Mesenteric fat pad (tissue), 1 donor: ENCODE measurements around the gene SLF2. TPM values are rescaled to one million over a fixed set of nuclear protein-coding genes. Genes with fewer than 3 reads are reported as not detected.
A peak's percentile ranks its signal among the peaks of the same experiment; 100 is the strongest.
"Not testable (repeated sequence)": the region's sequence is repeated elsewhere in the genome, so short reads cannot be mapped to it uniquely, and the experiment has no call there.

Source experiments
- DNase-seq: peaks from one replicate; pipeline ENCODE4 v3.0.0-alpha.2; 2020; ENCODE audit warnings: low spot score
- total RNA-seq: library from RNA; stranded (reverse); fragmentation: NEBNext Ultra II Directional; extraction: Animal tissue kit (Norgen Biotek cat#: 25700); gene quantifications from one replicate; pipeline ENCODE4 v1.2.1, GENCODE V29; 2021
- donor health status: DM: yes; HTN: yes; CAD: no.

SLF2 gene
- total RNA-seq, 1 donor from 2014 or later, result 18.4 TPM

DNA sequence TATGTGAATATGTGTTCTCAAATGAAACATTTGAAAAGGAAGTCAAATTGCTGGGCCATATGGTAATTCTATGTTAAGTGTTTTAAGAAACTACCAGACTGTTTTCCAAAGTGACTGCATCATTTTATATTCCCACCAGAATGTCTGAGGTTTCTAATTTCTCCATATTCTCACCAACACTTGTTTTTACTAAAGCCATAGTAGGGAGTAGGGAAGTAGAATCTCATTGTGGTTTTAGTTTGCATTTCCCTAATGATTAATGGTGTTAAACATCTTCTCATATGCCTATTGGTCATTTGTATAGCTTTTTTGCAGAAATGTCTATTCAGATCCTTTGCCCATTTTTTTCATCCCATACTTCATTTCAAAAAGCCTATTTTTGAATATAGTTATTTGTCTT, 47.5 kb downstream of the SLF2 start:
- no peak for DNase-seq

DNA sequence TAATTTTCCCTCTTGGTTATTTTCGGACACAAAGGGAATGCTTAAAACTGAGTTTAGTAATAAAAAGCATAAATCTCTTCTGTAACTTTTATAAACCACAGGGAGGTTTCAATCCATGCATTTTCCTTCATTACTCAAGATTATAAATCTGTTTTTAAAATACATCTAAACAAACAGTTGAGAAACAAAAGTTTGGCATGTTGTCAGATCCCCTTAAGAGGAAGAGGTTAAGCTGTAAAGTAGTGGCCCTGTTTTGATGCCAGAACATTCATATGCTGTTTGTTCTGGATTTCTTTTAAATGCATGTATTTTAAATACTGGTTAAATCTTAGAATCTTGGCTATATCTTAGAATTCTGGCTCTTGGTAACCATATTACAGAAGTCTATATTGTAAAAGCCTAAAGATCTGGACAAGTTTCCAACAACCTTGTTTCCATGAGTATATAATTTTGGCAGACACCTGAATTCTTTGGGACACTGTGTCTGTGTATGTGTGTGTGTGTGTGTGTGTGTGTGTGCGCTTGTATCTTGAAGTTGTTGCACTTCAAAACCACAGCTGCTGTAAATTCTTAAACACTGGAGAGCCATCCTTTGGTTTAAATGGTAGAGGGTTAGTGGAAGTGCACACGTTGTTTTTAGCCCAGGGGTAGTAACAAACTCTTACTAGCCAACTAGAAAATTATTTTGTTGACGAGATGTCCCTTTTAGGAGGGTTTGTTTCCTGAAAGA, 49.8 kb downstream of the SLF2 start:
- DNase-seq, result no peak

DNA sequence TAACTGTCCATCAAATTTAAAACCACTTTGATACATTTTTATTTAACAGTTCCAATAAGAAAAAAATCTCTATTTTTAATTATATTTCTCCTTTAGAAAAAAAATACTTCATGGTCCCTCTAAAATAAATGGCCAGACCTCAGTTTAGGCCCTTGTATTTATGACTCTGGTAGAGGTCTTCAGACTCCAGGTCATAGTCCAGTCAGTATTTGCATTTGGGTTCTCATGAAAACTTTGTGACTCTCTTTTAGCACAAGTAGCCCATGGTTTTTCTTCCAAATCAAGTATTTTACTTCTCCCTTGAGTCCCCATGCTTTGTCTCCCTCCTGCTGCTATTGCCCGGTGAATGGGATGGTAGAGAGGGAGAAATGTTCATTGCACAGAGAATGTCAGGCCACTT, 51.1 kb downstream of the SLF2 start:
- no peak for DNase-seq

DNA sequence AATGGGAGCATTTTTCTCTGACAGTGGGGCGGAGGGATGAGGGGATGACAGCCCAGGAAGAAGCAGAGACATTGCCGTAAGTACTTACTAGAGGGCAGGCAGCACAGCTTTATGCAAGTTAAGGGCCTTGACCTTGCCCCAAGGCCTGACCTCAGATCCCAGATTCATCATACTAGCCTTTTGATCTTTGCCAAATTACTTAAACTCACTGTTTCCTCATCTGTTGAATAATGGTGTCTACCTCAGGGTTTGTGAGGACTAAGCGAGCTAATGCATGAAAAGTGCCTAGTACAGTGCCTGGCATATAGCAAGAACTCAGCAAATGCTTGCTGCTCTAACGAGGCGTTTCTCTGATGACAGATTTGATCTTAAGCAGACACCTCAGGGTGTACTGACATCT, 53.1 kb downstream of the SLF2 start:
- DNase-seq, result no peak

DNA sequence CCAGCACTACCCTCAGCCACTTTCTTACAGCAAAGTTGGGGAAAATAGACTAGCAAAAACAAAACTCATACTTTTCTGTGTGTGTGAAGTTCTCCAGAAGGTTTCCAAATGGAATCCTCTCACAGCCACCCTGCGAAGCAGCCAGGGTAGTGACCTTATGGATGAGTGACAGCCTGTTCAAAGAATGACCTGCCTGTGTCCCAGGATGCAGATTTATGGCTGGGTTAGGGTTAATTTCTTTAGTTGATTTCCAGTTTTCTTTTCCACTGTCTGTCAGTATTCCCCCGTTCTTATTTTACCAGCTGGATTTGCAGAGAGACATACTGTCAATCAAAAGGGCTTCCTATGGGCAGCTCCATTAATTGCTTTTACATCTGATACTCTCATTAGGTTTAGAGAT, 54.1 kb downstream of the SLF2 start:
- no peak for DNase-seq

DNA sequence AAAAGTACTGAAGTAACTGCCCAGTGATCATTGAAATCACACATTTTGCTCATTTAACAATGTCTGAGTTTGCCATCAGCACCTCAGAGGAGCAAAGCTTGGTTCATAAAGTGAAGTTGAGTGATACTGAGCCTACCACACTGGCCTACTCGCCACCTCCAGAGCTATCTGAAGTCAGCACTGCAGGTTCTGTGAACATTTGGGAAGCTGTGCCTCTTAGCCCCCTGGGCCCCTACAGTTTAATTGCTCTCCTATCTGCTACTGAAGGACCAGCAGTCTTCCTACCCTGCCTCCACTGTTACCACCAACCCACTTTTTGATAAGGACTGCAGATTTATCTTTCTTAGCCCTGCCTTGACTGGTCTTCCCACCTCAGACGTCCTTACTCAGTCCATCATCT, 54.6 kb downstream of the SLF2 start:
- no peak for DNase-seq

DNA sequence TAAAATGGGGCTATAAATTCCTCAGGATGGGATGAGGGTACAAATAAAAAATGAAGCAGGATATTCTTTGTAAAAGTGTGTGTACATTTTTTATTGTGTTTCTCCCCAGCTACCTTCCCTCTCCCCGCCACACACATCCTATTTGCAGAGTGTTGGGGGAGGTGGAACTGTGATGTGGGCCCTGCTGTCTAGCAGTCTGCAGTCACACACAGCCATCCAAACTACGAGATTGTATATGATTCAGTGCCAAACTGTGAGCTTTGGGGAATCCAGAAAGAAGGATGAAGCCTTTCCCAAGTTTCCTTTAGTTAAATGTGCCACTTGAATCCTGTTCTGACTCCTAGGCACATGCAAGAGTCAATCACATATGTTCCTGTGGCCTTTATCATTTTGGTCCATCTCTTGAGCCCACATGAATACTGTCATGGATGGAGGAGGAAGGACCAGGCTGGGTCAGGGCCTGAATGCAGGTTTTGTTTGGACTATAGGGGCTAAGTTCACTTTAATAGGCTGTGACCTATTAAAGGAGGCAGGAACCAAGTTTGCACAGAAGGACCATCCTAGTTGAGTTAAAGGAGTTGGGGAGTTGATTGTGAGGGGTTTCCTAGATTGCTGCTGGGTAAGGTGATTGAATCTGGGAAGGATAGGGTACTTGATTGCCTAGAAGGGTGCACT, 55.4 kb downstream of the SLF2 start:
- no peak for DNase-seq

DNA sequence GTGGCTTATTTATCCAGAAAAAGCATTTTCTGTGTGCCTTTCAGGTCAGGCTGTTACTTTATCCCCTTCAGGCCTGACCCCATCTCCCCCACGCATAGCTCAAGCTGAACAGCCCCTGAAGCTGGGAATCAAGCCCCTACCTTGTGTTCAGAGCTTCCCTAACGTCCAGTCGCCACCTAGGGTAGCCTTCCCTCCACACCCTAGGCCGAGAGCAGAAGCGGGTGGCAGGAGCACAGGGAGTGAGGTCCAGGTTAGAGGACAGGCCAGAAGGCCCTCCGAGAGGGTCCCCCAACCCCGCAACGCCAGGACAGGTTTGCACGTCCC, 56.1 kb downstream of the SLF2 start:
- no peak for DNase-seq

DNA sequence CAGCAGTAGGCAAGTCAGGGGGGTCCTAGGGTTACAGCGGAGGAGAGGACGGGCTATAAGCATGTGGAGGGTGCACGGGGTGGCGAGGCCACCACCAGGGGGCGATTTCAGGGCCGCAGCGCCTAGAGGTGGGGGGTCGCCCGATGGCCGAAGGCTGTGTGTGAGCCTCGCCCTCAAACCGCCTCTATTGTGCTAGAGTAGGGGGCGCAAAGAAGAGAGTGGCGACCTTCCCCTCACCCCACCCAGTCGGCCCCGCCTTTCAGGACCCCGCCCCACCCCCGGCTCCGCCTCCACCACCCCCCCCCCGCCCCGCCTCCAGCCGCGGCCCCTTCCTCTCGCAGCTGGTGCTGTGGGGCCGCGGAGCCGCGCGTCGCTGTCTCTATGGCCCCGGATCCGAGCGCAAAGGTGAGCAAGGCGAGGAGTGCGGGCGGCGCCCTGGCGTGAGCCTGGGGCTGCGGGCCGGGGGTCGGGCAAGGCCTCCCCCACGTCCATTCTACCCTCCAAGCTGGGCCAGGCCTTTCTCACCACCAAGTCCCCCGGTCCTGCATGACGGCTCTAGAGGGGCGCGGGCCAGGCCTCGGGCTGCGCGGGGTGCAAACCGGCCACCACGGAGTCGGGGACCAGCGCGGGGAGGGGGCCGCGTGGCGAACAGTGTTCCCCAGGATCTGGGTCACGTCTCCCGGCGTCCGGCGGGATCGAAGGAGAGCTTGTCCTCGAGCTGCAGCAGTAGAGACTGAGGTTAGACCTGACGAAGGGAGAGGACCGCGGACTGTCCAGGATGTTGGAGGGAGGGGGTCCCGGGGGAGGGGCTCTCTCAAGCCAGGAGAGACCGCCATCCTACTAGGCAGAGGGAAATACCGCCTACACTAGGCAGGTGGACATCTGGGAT, 56.7 kb downstream of the SLF2 start, which contains the start of gene SEMA4G:
Gene SEMA4G (plus strand): TSS at position 318 of the 889 bp plus-strand sequence. CDS start 3,409 bp downstream, outside the sequence.
- peak; percentile 90 for DNase-seq

DNA sequence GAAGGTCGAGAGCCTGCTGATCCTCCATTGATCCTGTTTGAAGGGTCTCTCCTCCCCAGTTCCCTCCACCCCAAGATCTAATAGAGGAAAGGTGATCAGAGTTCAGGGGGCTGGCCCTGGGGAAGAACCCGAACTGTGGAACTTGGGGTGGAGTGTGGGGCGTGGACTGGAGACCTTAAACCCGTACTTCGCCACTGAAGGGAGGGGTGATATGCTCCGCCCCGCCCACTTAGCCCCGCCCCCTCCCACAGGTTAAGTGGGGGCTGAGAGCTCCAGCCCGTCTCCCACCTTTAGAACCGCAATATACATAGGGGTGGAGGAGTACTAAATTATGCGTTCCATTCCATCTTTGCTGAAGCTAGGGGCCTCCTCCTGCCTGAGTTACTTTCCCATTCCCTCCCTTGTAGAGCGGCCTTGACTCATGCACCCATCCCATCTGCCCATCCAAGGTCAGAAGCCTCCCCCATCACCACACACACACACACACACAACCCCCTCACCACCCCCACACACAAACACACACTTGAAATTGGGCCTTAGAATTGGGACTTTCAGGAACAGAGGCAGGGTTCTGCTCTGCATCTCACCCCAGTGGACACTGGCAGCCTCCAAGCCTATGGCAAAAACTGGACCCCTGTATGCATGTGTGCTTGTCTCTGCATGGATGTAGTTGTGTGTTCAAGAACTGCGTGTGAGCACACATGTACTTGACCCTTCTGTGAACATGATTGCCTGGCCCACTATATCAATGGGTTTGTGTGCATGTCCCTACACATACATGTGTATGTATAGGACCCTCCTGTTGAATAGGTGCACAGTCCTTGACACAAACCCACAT, 57.5 kb downstream of the SLF2 start:
- DNase-seq, result peak; percentile 84

DNA sequence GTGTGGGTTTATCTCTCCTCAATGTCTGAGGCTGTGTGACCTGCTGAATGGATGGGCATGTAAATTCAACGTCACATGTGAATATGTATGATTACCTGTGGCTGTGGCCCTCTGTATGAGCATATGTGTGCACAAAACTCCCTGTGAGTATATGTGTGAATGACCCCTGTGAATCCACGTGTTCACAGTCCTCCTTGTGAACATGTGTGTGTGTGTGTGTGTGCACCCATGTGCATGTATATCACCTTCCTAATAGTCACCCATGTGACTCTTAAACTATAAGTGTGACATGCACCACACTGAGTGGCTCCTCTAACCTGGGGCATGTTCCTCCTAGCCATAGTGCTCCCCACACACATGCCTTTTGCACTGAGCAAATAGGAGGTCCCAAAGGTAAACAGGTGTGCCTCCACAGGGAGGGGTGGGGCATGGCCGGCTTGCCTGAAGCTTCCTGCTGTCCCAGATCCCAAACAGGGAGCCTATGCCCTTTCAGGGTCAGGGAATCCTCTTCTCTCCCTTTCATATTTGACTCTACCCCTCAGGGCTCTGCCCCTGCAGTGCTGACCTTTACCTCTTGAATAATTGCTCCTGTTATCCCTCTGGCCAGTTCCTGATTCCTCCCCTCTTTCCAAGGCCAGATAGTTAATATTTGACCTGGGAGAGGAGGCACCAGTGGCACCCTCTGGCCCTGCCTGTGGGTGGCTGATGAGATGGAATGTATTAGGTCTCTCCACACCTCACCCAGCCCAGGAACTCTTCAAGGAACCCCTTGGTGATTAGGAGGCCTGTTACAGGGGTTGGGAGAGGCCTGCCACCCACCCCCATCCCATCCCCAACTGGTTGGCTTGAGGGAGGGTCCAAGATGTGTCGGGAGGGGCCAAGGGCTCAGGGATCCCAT, 58.4 kb downstream of the SLF2 start:
- peak; percentile 65 for DNase-seq

DNA sequence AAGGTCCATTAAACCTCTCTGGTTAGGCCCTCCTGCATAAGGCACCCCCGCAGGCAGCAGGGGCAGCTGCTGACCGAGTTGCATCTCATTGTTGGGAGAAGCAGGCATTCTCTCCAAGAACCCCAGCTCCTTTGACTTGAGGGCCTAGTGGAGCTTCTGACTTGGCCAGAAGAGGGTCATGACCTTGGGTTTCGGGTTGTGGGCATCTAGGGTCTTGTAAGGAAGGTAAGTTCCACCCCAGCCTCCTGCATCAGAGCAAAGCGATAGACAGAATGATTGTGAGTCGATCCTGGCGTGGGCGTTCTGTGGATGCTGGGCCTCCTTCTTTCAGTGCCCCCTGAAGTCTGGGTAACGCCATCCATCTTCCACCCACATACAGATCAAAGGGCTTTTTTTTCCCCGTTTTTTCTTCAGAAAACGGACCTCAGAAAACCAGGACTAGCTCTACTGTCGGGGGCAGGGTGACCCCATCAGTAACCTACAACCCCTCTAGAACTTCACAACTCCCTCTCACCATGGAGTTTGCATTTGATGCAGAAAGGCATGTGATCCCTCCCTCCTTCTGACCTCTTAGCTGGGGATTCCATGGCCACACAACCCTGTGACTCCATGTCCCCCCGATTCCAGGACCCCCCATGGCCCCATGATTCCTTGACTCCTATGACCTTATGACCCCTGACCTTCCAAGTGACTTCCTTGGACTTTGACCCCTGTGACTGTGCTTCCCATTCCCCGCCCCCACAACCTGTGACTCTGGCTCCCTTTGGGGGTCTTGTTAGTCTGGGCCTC, 59.5 kb downstream of the SLF2 start:
- peak; percentile 72 for DNase-seq

DNA sequence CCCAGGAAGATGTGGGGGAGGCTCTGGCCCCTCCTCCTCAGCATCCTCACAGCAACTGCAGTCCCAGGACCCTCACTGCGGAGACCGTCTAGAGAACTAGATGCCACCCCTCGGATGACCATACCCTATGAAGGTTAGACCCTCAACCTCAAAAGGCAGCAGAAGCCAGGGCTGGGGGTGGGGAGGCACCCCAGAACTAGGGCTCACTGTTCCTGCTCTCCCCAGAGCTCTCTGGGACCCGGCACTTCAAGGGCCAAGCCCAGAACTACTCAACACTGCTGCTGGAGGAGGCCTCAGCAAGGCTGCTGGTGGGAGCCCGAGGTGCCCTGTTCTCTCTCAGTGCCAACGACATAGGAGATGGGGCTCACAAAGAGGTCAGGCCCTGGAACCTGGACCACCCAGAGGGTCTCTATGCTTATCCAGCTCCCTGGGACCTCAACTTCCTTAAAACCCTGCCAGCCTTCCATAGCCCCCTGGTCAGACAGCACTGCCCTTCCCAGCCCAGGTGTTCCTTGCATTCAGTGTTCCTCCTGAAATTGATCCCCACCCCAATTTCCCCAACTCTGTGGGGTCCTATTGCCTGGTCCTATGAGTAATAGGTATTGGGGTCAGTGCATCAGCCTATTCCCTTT, 60.3 kb downstream of the SLF2 start:
- DNase-seq, result peak; percentile 72

DNA sequence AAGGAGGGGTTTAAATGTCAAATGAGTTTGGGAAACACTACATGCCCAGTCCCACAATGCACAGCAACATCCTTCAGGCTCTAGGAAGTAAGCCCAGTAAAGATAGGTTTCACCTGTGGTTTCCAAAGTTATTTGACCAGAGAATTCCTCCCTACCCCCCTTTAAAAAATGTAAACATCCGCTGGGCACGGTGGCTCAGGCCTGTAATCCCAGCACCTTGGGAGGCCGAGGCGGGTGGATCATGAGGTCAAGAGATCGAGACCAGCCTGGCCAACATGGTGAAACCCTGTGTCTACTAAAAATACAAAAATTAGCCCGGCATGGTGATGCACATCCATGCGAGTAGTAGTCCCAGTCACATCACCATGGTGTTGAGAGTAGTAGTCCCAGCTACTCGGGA, 62.6 kb downstream of the SLF2 start:
- DNase-seq, result not testable (repeated sequence)

DNA sequence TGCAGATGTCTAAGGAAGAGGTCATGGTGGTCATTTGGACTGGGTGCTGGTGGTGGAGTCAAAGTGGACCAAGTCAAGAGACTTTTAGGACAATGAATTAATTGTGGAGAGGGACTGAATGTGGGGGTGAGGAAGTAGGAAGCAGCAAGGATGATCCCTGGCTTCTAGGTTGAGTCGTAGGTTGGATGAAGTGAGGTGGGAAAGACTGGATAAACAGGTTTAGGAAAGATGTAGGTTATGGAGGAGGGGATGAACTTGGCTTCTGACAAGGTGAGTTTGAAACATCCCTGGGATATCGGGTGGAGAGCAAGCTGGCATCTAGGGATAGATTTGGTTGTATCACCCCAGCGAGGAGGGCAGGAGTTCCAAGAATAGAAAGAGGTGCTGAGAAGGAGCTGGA, 64.1 kb downstream of the SLF2 start:
- DNase-seq, result peak; percentile 24

DNA sequence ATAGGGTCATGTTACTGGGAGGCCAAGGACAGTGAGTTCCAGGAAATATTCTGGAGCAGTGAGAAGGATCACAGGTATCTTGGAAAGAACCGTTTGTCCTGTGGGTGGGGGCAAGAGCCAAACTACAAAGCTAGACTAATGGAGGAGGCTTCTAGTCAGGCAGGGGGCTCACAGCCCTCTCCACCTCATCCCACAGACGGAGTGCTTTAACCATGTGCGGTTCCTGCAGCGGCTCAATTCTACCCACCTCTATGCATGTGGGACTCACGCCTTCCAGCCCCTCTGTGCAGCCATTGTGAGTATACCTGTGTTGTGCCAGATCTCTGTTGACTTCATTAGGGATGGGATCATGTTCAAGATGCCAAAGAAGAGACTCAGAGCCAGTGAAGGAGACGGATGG, 64.7 kb downstream of the SLF2 start:
- DNase-seq, result peak; percentile 49

DNA sequence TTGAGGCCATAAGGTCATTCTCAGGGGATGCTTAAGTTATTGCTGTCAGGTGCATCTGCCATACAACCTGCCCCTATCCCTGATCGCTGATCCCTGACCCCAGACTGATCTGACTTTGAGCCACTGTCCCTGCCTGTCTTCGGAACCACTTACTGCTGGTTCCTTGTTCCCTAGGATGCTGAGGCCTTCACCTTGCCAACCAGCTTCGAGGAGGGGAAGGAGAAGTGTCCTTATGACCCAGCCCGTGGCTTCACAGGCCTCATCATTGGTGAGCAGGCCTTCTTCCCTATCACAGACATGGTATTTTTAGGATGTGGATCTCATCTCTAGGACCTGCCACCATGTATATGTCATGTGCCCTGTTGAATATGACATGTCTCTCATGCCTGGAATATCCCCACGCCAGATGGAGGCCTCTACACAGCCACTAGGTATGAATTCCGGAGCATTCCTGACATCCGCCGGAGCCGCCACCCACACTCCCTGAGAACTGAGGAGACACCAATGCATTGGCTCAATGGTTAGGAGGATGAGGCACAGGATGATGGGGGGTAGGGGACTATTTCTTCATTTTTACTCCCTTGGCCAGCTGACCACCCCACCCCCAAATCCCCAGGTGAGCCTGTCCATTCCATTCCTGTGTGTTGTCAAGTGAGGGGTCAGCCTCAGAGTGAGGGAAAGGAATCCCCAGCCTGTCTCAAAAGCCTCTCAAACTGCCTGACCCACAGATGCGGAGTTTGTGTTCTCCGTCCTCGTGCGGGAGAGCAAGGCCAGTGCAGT, 65.5 kb downstream of the SLF2 start:
- DNase-seq, result peak; percentile 76

DNA sequence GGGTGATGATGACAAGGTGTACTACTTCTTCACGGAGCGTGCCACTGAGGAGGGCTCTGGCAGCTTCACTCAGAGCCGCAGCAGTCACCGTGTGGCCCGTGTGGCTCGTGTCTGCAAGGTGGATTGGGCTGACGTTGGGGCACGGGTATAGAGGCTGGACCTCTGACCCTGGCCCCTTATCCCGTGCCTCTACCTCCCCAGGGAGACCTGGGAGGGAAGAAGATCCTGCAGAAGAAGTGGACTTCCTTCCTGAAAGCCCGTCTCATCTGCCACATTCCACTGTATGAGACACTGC, 66.1 kb downstream of the SLF2 start:
- peak; percentile 59 for DNase-seq
